Islet precursor cell (in vitro differentiated cells): Measurements from ENCODE around the gene DYSF.

Experiments used
- DNase-seq: peaks from one replicate; pipeline ENCODE4 v3.0.0-alpha.2; 2018

Gene DYSF

GRCh38 chr2:71531522-71532047 lies 78.2 kb downstream of the DYSF start:
- DNase-seq = peak; percentile 51

- DNase-seq = peak; percentile 24
Measured at GRCh38 chr2:71532327-71532726, 79.0 kb downstream of the DYSF start.

GRCh38 chr2:71534201-71534600 lies 80.8 kb downstream of the DYSF start:
- peak; percentile 22 for DNase-seq

GRCh38 chr2:71534826-71535225 lies 81.5 kb downstream of the DYSF start:
- DNase-seq = peak; percentile 31

- DNase-seq = peak; percentile 29
Measured at GRCh38 chr2:71535526-71535925, 82.2 kb downstream of the DYSF start.

- peak; percentile 57 for DNase-seq
Measured at GRCh38 chr2:71536226-71536671, 82.9 kb downstream of the DYSF start.

GRCh38 chr2:71538241-71538640 lies 84.9 kb downstream of the DYSF start:
- DNase-seq = no peak

GRCh38 chr2:71538656-71539265 lies 85.4 kb downstream of the DYSF start:
- DNase-seq = peak; percentile 51

- no peak for DNase-seq
Measured at GRCh38 chr2:71540818-71541217, 87.5 kb downstream of the DYSF start.

GRCh38 chr2:71544919-71545571 lies 91.7 kb downstream of the DYSF start:
- DNase-seq = no peak

- DNase-seq = peak; percentile 77
Measured at GRCh38 chr2:71545572-71546274, 92.4 kb downstream of the DYSF start.

GRCh38 chr2:71546275-71546638 lies 92.9 kb downstream of the DYSF start:
- no peak for DNase-seq

GRCh38 chr2:71546777-71547281 lies 93.5 kb downstream of the DYSF start:
- DNase-seq = no peak

GRCh38 chr2:71547616-71548285 lies 94.4 kb downstream of the DYSF start:
- no peak for DNase-seq

GRCh38 chr2:71548646-71549425 lies 95.5 kb downstream of the DYSF start:
- DNase-seq = peak; percentile 80

GRCh38 chr2:71550801-71551630 lies 97.7 kb downstream of the DYSF start:
- no peak for DNase-seq

GRCh38 chr2:71551631-71551915 lies 98.2 kb downstream of the DYSF start:
- no peak for DNase-seq

GRCh38 chr2:71552356-71552755 lies 99.0 kb downstream of the DYSF start:
- DNase-seq = no peak

GRCh38 chr2:71552861-71553301 lies 99.5 kb downstream of the DYSF start:
- DNase-seq = no peak

GRCh38 chr2:71554028-71554705 lies 100.8 kb downstream of the DYSF start:
- no peak for DNase-seq

- no peak for DNase-seq
Measured at GRCh38 chr2:71554706-71555056, 101.3 kb downstream of the DYSF start.
